ENCODE measurements around the gene CUEDC1. TPM values are rescaled to one million over a fixed set of nuclear protein-coding genes. Genes with fewer than 3 reads are reported as not detected.
A peak's percentile ranks its signal among the peaks of the same experiment; 100 is the strongest.

CUEDC1 gene
- total and polyA plus RNA-seq, 2 of the 13 experiments (the other 11 are each of a cell fraction or from before 2014, with no cell fraction given): 7.4 to 12.9 TPM

GRCh38 chr17:57988301-57989250, 33.4 kb upstream of the CUEDC1 start (continued):
- no peak for TF ChIP-seq ZBTB40 (IDR thresholded peaks at IDR 0.05)
- 0 out of 2 replicates have a peak, but pooled peaks have one; percentile 48 for TF ChIP-seq ZBTB40 (CRISPR knock-in tag; IDR thresholded peaks at IDR 0.05)
- no peak for TF ChIP-seq PBX2 (CRISPR knock-in tag; IDR thresholded peaks at IDR 0.05)
- no peak for TF ChIP-seq SMAD9 (CRISPR knock-in tag; IDR thresholded peaks at IDR 0.05)
- TF ChIP-seq GMEB2 (CRISPR knock-in tag; IDR thresholded peaks at IDR 0.05; ENCODE audit: low read depth): no peak
- no peak for TF ChIP-seq NFRKB (IDR thresholded peaks at IDR 0.05)
- TF ChIP-seq SNAPC4 (CRISPR knock-in tag; IDR thresholded peaks at IDR 0.05): 0 out of 2 replicates have a peak, but pooled peaks have one; percentile 32
- TF ChIP-seq ZNF839 (CRISPR knock-in tag; IDR thresholded peaks at IDR 0.05; ENCODE audit: borderline replicate concordance): no peak
- TF ChIP-seq MEF2D (CRISPR knock-in tag; IDR thresholded peaks at IDR 0.05): 0 out of 2 replicates have a peak, but pooled peaks have one; percentile 42
- 0 out of 2 replicates have a peak, but pooled peaks have one; percentile 9 for TF ChIP-seq ZNF431 (CRISPR knock-in tag; IDR thresholded peaks at IDR 0.05; ENCODE audit: borderline replicate concordance, low read depth)

All from HepG2 (cell line).